ENCODE measurements around the gene C3orf20.
A peak's percentile ranks its signal among the peaks of the same experiment; 100 is the strongest.

The C3orf20 gene

GRCh38 chr3:14633819-14634424, 41.0 kb upstream of the C3orf20 start:
- Histone ChIP-seq H3K36me3 (ENCODE audit: control insufficient read depth, insufficient read depth, low read length) (no peaks in the 10 kb centered on the region), H3K9me3 (ENCODE audit: control insufficient read depth, low read length) (no peaks in the 10 kb centered on the region), H3K4me3 (ENCODE audit: low read depth, low read length) (no peak overlapping the region), H3K79me2 (no peaks in the 10 kb centered on the region), H3K4me1 (no peaks in the 10 kb centered on the region), H3K27ac (no peak overlapping the region), H3K27me3 (ENCODE audit: control insufficient read depth, insufficient read depth, low read length) (no peaks in the 10 kb centered on the region), H3K4me2 (ENCODE audit: low read length) (no peak overlapping the region), H2AFZ (no peak overlapping the region), H3K9ac (no peak overlapping the region)
- TF ChIP-seq, protein P1, sequence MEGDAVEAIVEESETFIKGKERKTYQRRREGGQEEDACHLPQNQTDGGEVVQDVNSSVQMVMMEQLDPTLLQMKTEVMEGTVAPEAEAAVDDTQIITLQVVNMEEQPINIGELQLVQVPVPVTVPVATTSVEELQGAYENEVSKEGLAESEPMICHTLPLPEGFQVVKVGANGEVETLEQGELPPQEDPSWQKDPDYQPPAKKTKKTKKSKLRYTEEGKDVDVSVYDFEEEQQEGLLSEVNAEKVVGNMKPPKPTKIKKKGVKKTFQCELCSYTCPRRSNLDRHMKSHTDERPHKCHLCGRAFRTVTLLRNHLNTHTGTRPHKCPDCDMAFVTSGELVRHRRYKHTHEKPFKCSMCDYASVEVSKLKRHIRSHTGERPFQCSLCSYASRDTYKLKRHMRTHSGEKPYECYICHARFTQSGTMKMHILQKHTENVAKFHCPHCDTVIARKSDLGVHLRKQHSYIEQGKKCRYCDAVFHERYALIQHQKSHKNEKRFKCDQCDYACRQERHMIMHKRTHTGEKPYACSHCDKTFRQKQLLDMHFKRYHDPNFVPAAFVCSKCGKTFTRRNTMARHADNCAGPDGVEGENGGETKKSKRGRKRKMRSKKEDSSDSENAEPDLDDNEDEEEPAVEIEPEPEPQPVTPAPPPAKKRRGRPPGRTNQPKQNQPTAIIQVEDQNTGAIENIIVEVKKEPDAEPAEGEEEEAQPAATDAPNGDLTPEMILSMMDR (IDR thresholded peaks at IDR 0.05) = peak; percentile 72

DNA sequence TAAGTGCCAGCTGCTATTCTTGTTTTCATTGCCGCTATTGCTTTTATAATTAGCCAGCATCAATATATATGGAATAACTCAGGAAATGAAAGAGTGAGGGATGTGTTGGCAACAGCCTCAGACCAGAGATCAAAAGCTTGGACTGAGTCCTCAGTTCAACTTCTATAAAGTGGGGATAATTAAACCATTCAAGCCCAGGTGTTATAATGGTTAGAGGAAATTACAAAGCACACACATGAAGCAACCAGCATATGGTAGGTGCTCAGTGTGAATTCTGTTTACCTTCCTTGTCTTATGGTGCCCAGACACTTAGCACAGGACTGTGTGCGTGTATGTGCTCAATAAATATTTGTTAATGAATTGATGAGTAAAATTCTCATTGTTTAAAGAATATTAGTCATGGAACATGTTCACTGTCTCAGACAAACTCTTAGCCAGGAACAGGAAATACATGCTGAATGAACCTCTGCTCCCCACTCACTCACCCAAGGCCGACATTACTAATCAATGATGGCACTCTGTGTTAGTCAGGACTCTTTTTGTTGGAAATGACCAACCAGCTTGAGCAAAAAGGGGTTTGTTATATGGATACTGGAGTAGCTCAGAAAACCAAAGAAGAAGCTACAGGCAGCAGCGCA, 40.1 kb upstream of the C3orf20 start:
- Histone ChIP-seq H3K36me3 (ENCODE audit: control insufficient read depth, insufficient read depth, low read length) (no peaks in the 10 kb centered on the region), H3K4me1 (no peaks in the 10 kb centered on the region), H3K9ac (no peak overlapping the region), H3K27ac (no peak overlapping the region), H3K9me3 (ENCODE audit: control insufficient read depth, low read length) (no peaks in the 10 kb centered on the region), H3K27me3 (ENCODE audit: control insufficient read depth, insufficient read depth, low read length) (no peaks in the 10 kb centered on the region), H3K4me3 (ENCODE audit: low read depth, low read length) (no peak overlapping the region), H3K4me2 (ENCODE audit: low read length) (no peak overlapping the region), H3K79me2 (no peaks in the 10 kb centered on the region), H2AFZ (no peak overlapping the region)
- TF ChIP-seq, protein P1 (IDR thresholded peaks at IDR 0.05) = no peak

- H3K27ac ChIP-seq = no peak overlapping the region
- no peak overlapping the region for H3K4me2 ChIP-seq (ENCODE audit: low read length)
- no peaks in the 10 kb centered on the region for H3K4me1 ChIP-seq
- H3K27me3 ChIP-seq (ENCODE audit: control insufficient read depth, insufficient read depth, low read length) = no peaks in the 10 kb centered on the region
- no peak overlapping the region for H3K9ac ChIP-seq
- H3K36me3 ChIP-seq (ENCODE audit: control insufficient read depth, insufficient read depth, low read length) = no peaks in the 10 kb centered on the region
- no peak overlapping the region for H2AFZ ChIP-seq
- H3K79me2 ChIP-seq = no peaks in the 10 kb centered on the region
- H3K9me3 ChIP-seq (ENCODE audit: control insufficient read depth, low read length) = no peaks in the 10 kb centered on the region
- TF ChIP-seq, protein P1 (IDR thresholded peaks at IDR 0.05) = no peak
- H3K4me3 ChIP-seq (ENCODE audit: low read depth, low read length) = no peak overlapping the region
These were observed 38.3 kb upstream of the C3orf20 start for GRCh38 chr3:14636496-14637087.

DNA sequence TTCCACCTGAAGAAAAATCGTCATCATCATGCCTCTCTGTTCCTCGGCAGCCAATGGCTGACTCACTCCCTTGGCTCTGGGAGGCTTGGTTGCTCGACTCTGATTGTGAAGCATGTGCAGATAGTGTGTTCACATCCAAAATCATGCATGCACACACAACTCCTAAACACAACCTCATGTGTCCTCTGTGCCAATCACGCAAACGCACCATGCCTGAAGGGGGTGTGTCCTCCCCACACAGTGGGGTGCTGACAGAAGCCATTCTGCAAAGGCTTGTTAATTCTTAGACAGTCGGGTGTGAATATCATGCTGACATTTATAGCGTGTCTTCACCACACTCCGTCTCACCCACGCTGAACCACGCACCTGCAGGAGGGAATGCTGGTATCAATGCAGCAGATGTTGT, 34.8 kb upstream of the C3orf20 start:
- TF ChIP-seq, protein P1 (IDR thresholded peaks at IDR 0.05) = no peak
- no peak overlapping the region for H3K4me3 ChIP-seq (ENCODE audit: low read depth, low read length)
- H3K27ac ChIP-seq = no peak overlapping the region
- no peaks in the 10 kb centered on the region for H3K9me3 ChIP-seq (ENCODE audit: control insufficient read depth, low read length)
- no peaks in the 10 kb centered on the region for H3K4me1 ChIP-seq
- H3K27me3 ChIP-seq (ENCODE audit: control insufficient read depth, insufficient read depth, low read length) = no peaks in the 10 kb centered on the region
- H3K4me2 ChIP-seq (ENCODE audit: low read length) = no peak overlapping the region
- H2AFZ ChIP-seq = no peak overlapping the region
- no peaks in the 10 kb centered on the region for H3K79me2 ChIP-seq
- H3K36me3 ChIP-seq (ENCODE audit: control insufficient read depth, insufficient read depth, low read length) = no peaks in the 10 kb centered on the region
- H3K9ac ChIP-seq = no peak overlapping the region

Data from parathyroid adenoma (tissue), 2 donors.